DOHH2 (cell line): Measurements from ENCODE around the gene MGAT4B.

Experiments used
- EZH2phosphoT487 ChIP-seq: fragments of 200-600 bp; sonication (generic); IDR thresholded peaks from 2 replicates; pipeline ENCODE4 v1.6.1; 2017; ENCODE audit warnings: borderline replicate concordance, mild to moderate bottlenecking, antibody characterized with exemption, low read length, moderate library complexity, mixed read lengths
- TF ChIP-seq, protein P1 (sequence below): fragments of 200-600 bp; sonication (generic); IDR thresholded peaks from one replicate; pipeline ENCODE4 v1.5.1; 2014; ENCODE audit warnings: antibody characterized with exemption, mild to moderate bottlenecking, low read depth, low read length; ENCODE audit not compliant: poor library complexity, severe bottlenecking

DNA sequence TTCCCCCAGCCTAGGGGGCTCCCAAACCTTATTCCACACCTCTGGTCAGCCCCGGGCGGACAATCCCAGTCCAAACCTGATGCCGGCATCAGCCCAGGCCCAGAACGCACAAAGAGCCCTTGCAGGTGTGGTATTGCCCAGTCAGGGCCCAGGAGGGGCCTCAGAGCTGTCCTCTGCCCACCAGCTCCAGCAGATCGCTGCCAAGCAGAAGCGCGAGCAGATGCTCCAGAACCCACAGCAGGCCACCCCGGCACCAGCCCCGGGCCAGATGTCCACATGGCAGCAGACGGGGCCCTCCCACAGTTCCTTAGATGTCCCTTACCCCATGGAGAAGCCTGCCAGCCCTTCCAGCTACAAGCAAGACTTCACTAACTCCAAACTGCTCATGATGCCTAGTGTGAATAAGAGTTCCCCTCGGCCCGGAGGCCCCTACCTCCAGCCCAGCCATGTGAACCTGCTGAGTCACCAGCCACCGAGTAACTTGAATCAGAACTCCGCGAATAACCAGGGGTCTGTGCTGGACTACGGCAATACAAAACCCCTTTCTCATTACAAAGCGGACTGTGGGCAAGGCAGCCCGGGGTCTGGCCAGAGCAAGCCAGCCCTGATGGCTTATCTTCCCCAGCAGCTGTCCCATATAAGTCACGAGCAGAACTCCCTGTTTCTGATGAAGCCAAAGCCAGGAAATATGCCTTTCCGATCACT lies 40.5 kb downstream of the MGAT4B start:
- TF ChIP-seq, protein P1, sequence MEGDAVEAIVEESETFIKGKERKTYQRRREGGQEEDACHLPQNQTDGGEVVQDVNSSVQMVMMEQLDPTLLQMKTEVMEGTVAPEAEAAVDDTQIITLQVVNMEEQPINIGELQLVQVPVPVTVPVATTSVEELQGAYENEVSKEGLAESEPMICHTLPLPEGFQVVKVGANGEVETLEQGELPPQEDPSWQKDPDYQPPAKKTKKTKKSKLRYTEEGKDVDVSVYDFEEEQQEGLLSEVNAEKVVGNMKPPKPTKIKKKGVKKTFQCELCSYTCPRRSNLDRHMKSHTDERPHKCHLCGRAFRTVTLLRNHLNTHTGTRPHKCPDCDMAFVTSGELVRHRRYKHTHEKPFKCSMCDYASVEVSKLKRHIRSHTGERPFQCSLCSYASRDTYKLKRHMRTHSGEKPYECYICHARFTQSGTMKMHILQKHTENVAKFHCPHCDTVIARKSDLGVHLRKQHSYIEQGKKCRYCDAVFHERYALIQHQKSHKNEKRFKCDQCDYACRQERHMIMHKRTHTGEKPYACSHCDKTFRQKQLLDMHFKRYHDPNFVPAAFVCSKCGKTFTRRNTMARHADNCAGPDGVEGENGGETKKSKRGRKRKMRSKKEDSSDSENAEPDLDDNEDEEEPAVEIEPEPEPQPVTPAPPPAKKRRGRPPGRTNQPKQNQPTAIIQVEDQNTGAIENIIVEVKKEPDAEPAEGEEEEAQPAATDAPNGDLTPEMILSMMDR = no peak
- TF ChIP-seq EZH2phosphoT487 = no peak
